Right forelimb (tissue), 1 donor: ENCODE measurements around the gene HSPG2.

Experiments used
- DNase-seq: peaks from one replicate; pipeline ENCODE4 v3.0.0-alpha.2; 2018

The HSPG2 gene

DNA sequence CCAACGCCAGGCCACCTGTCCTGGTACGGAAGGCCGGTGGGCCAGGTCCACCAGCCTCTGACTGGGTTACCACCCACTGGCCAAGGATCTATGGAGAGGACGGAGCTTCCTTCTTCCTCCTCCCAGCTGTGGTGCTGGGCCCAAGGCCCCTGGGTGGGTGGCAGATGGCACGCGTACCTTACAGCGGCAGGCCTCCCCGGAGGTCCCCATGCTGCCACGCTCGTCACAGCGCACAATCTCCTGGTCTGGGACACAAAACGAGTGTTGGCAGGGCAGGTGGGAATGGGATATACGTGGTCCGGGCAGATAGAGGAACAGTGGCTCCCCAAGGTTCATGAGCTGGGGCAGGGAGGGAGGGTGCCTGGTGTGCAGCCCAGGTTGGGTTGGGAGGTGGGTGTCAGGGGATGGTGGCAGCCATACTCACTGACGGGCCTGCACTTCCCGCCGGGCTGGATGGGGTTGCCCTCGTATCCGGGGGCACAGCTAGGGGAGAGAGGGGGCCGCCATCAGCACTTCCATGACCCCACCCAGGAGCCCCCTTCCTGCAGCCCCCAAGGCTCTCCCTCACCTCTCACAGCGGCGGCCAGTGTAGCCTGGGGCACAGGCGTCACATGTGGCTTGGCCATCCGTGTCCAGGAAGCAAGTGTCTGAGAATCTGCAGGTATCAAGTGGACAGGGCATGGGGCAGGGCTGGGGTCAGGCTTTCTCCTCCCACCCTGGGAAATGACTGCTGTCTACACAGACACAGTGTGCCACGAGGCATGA is 58.9 kb downstream of the HSPG2 start:
- no peak for DNase-seq

DNA sequence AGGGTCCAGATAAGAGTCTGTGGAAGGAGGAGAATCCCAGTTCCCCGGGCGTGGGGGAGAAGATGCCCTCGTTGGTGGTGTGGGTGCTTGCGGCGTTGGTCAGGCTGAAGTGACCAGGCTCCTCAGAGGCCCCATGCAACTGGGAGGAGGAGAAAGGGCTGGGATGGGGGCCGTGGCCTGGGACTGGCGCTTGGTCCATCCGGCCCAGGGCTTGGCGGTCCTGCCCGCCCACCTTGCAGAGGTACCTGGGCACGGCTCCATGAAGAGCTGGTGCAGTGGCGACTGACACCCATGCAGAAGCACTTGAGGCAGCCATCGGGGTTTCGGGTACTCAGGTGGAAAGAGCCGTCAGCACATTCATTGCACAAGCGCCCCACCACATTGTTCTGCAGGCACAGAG is 60.8 kb downstream of the HSPG2 start:
- DNase-seq = no peak

DNA sequence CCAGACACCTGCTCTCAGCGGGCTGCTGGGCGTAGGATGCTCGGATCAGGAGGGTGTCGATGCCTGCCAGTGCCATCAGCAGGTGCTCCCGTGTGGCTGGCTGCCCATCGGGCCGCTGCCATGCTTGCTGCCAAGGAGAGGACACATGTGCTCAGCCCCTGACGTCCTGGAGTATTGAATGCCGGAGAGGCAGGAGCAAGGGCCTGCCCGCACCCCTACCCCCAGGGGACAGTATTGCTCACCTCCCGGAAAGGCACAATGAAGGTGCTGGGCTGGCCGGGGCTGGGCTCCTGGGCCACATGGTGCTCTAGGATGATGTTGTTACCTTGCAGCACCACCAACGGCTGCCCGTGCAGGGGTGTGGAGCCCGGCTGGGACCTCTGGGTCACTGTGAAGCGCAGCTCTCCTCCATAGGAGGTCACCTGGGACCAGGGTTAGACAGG is 61.5 kb downstream of the HSPG2 start:
- no peak for DNase-seq

DNA sequence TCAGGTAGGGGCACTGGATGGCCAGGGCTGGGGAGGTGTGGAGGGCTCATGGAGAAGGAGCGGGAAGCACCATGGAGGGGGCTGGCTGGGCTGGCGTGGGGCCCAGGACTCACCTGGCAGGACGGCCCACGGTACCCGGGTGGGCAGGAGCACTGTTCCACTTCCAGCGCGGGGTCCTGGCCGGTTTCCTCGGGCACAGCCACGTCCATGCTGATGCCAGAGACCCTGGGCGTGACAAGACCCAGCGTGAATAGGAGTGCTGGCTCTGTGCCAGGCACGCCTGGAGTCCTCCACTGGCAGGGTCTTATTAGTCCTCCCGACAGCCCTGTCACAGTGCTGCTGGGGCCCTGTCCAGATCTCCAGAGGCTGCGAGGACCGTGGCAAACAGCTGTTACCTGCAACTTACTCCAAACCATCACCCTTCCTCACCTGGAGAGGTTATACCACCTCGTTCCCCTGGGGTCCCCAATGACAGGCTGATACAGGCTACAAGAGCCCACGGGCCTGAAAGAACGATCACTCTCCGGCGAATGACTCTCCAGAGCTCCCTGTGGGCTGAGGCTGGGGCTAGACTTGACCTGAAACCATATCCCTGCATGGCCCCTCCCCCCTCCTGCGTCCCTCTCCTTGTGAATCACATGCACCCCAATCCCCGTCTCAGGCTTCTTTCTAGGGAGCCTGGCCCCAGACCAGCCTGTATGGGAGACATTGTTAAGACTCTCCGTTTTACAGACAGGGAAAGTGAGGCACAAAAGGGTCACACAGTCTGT is 62.1 kb downstream of the HSPG2 start:
- DNase-seq = no peak

DNA sequence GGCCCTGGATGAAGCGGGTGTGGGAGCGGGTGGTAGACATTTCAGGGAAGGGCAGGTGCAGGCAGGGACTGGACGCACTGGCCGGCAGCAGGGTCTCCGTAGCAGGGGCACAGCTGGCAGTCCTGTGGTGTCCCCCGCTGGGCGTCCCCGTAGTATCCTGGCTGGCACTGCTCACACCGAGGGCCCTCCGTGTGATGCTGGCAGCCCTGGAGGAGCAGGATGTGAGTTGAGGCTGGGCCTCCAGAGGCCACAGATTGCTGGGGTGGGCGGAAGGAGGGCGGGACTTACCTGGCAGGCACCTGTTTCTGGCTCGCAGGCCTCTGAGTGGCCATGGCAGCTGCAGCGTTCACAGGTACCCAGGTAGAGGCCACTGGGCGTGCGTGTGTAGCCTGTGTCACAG is 62.8 kb downstream of the HSPG2 start:
- DNase-seq = no peak

DNA sequence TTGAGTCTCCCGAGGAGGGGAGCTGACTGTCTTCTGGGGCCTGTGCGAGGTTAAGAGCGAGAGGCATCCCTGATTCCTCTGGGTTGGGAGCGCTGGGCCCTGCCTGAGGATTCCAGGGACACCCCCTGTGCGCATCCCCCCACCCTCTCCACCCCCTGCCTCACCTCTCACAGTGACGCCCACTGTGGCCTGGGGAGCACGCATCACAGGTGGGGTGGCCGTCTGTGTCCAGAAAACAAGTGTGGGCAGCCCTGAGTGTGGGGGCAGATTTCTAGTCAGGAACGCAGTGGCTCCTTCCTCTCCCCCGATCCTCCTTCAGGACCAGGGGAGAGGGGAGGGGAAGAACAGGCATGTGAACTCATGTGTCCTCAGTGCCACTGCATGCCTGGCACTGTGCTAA is 63.3 kb downstream of the HSPG2 start:
- DNase-seq = no peak

DNA sequence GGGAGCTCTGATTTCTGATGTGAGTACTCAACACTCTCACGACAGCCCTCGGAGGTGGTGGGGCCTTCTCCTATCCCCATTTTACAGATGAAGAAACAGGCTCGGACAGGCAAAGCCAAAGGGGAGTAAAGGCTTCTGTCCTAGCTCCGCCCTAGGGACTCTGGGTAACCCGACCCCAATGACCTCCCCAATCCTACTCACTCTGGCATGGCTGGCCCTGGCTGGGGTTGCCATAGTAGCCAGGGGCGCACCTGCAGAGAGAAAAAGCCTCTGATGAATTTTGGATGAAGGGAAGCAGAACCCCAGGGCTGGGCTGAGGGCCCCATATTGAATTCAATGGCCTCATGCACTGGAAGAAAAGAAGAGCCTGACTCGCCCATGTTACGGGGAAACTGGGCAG is 63.9 kb downstream of the HSPG2 start:
- DNase-seq = no peak

DNA sequence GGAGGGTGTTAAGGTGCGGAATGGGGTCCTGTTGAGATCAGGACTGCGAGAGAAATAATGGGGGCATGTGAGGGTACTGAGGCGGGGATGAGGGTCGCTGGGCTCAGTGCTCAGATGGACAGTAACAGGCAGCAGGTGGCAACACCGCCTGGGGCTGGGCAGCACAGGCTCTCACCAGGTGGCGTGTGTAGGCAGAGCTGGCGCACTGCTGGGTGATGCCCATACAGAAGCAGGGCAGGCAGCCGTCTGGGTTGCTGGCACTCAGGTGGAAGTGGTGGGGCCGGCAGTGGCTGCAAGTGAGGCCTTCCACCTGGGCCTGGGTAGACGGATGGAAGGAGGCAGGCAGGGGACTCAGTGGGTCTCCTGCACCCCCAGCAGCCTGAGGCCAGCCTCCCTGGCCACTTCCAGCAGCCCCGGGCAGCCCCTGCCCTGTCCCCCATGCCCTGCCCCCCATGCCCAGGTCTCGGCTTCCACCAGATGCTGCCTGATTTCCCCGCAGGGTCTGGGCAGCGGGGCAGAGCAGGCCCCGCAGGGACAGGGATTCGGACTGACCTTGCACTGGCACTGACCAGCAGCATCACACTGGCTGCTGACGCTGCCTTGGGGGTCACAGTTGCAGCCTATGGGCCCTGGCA is 64.5 kb downstream of the HSPG2 start:
- no peak for DNase-seq

DNA sequence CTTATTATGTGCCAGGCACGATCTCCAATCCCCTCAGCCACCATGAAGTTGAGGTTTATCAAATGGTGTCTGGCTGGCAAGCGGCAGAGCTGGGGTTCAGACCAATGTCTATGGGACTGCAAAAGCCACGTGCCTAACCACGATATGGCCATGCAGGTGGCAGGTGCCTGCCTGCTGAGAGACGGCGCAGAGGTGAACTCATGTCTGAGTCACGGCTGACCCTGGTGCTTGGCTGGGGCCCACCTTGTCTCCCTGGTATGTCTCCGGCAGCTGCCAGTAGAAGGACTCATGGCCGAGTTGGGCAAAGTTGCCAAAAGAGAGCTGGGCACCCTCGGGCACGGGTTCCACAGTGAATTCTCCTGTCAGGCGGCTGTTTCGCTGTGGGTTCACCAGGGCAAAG is 65.2 kb downstream of the HSPG2 start:
- no peak for DNase-seq

DNA sequence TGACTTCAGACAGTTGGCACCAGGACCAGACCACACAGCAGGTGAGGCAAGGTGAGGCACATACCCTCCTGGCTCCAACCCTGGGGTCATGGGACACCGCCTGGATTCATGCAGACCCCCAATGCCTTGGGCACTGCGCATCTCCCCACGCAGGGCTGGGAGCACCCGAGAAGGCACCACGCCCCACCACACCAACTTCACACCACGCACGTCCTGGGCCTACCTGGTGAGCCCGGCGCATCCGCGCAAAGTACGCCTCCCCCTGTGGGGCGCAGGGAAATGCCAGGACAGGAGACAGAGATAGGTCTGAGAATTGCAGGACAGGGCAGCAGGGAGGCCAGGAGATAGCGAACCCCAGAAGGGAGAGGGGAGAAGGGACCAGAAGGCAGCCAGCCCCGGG is 66.5 kb downstream of the HSPG2 start:
- no peak for DNase-seq

DNA sequence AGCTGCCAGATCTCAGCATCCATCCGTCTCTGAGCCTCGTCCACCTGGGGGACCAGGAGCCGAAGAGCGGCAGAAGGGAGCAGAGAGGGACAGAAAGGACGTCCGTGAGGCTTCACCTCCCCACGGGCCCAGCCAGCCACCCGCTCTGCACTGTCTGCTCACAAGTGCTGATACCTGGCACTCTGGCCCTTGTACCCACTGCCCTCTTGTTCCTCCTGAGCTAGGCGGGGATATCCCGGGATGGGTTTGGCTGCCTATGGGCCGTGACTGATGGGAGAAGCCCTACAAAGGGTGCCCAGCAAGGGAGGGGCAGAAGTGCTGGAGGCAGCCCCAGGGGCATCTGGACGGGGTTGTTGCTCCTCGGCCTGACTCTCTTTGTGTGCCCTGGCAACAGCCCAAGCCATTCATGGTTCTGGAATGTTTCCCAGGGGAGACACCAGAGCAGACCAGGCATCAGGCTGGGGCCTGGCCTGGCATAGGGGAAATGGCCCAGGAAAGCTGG is 67.4 kb downstream of the HSPG2 start:
- no peak for DNase-seq

DNA sequence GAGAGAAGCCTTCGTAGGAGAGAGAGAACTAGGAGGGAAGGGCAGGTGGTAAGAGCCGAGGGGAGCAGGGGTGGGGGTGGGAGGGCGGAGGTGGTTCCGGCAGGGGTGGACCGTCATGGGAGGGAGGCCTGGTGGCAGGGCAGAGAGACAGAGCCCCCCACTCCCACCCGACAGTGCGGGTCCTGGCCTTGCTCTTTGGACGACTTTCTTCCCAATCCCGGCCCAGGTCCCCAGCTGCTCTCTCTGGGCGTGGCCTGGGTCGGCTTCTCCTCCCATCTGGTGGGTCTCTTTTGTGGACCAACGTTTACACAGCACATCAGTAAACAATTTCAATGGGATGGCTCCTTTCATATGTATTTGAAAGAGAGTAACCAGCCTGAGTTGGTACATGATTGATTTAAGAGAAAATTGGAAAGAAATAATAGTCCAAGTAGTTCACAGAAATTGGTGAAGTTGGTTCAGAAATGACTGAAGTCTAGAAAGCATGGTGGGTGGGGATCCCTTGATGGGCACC is 68.1 kb downstream of the HSPG2 start:
- DNase-seq = no peak

DNA sequence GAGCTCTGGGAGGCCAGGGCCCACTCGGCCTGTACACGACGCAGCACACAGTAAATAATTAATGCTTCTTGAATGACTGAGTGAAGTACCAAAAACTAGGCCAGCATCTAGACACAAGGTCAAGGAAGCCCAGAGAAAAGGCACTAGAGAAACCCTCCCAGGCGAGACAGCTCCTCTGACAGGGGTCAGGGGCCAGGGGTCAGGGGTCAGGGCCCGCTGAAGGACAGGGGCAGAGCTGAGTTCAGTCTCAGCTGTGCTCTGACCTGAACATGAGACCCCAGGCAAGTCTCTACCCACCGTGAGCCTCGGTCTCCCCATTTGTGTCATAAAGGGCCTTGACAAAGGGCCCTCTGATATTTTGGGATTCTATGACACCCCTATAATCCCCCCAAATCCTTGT is 68.6 kb downstream of the HSPG2 start:
- no peak for DNase-seq

DNA sequence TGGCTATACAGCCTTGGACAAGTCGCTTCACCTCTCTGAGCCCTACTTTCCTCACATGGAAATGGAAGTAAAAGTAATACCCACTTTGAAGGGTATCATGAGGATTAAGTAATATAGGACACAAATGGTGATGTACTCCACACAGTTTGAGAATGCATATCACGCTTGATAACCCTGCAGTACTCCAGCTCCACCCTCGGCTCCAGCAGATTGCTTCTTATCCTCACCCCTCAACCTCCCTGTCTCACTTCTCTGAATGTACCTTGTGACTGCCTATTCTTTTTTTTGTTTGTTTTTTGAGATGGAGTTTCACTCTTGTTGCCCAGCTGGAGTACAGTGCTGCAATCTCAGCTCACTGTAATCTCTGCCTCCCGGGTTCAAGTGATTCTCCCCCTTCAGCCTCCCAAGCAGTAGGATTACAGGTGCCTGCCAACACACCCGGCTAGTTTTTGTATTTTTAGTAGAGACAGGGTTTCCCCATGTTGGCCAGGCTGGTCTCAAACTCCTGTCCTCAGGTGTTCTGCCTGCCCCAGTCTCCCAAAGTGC is 69.6 kb downstream of the HSPG2 start:
- no peak for DNase-seq

DNA sequence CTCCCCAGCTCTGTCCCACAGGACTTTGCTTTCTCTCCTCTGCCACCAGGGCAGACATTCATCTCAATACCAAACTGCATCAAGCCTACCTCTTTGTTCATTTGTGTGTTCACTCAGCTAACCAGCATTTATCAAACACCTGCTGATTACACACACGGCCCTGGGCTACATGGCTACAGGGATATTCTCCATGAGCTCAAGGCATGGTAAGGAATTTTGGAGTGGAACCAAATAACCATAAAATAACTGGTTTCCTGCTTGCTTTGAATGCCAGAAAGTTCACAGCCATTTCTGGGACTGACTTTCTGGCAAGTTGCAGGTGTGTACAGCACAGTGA is 70.4 kb downstream of the HSPG2 start:
- DNase-seq = no peak

DNA sequence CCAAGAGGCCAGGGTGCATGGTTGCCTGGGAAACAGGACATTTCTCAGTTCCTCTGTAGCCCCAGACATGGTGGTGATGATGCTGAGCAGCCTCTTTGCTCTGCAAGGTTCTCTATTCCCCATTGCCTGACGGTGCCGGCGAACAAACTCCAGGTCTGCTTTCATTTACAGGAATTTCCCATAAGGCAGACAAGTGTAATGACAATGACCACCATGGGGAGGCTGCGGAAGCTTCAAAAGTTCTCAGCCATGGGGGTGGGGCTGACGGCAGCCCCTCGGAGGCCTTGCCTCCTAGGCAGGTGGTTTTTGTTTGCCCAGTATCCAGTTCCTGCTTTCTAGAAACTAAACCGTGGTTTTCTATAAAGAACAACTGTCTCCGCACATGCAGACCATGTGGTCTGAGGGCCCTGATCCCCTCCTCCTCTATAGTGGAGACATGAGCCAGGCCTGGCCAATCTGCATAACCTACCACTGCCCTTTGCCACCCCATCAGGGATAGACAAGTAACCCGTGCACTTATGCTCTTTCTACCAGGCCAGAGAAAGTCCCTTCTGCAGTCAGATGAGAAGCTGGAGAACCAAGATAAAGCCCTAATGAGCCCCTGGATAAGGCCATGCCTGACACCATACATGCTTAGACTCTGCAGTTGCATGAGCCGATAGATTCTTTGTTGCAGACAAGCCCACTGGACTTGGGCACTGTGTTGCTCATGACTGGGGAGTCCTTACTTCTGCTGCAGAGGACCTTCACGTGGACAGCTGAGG is 71.0 kb downstream of the HSPG2 start:
- no peak for DNase-seq

DNA sequence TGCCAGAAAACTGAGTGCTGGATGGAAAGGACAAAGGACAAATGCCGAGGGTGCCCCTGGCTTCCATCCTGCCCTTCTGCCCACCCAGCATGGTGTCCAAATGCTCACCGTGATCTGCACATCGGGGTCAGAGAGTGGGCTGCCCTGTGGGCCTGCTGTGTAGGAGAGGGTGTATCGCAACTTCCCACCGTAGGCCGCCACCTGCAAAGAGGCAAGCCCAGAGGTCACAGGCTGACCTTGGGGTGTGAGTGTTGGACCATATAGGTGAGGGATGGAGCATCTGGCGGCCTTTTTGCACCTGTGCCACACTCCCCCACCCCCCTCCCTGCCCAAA is 71.5 kb downstream of the HSPG2 start:
- no peak for DNase-seq

DNA sequence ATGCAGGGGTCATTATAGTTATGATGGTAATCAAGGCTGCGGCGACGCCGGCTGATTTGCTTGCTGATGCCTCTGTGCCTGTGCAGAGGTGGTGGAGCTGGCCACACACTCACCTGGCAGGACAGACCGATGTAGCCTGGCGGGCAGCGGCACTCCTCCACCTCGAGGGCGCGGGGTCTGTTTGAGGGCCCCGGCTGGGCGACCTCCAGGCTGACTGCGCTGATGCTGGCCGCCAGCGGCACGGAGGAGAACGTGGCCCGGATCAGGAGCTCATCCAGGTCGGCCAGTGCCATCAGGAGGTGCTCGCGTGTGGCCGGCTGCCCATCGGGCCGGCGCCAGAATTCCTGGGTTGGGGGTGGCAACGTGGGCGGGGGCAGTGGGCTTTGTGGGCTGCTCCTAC is 72.4 kb downstream of the HSPG2 start:
- no peak for DNase-seq

DNA sequence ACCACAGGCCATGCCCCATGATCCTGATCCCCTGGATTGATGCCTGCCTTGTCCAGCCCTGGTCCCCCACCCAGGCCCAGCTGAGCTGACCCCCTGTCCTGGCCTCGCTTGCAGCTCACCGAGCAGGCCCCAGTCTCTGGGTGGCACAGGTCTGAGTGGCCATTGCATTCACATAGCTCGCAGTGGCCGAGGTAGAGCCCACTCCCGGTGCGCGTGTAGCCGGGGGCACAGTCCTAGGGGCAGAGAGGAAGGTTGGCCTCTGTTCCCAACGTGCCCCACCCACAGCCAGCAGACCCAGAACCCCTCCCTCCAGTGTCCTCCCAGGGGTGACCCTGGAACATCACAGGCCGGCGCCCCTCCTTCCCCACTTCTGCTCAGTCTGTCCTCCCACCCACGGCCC is 73.1 kb downstream of the HSPG2 start:
- no peak for DNase-seq

DNA sequence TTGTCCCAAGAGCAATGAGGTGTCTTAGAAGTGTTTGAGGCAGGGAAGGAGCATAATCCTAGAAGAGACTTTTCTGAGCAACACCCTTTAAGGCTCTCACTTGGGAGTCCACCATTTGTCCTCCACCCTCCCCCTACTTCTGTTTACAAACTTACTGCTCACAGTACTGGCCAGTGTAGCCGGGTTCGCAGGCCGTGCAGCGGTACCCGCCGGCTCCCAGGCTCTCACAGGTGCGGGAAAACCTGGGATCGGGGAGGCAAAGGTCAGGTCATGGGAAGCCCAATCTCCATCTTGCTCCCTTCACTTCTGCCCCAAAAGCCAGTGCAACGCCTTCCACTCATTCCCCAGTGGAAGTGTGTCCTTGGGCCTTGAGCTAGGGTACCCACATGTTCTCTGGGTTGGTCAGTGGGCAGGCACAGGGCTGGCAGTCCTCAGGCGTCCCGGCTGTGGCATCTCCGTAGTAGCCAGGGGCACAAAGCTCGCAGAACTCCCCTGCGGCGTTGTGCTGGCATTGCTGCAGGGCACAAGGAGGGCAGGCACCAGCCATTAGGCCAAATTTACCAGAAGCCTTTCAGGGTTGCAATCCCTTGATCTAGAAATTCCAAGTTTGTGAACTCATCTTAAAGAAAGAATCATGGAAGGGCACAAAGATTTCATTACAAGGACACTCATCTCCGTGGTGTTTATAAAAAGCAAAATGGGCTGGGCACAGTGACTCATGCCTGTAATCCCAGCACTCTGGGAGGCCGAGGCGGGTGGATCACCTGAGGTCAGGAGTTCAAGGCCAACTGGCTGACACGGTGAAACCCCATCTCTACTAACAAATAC is 75.3 kb downstream of the HSPG2 start:
- no peak for DNase-seq

DNA sequence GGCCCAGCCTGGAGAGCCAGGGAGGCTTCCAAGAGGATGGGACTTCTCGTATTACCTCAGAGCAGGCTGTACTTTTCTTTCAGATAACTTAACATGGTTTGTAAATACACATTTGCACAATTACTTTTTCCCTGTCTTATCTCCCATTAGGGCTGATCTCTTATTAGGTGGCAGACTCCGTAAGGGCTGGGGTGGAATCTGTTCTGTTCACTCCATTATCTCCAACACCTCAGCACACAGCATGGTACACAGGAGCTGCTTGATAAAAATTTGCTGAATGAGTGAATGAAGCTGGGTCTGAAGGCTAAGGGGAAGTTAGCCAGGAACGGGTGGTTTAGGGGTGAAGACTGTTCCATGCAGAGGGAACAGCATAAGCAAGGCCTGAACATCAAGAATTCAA is 76.1 kb downstream of the HSPG2 start:
- no peak for DNase-seq

DNA sequence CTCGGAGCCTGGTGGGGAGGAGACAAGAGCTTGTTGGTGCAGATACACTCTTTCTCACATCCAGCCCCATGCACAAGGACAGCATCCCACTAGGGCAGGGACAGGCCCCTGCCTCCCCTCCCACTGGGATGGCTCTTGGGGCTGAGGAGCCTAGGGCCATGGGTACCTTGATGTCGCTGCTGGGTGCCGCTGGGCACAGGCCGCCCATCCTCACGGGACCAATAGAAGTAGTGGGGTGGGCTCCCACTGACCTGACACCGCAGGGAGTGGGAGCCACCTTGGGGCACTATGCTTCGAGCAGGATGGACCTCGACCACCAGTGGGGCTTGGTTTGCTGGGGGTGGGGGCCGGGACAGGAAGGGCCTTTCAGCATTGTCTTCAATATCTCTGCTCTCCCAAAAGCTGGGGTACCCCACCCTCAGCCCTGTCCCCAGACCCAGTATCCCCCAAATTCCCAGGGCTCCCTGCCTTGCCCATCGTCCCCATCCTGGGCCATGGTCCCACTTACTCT is 77.4 kb downstream of the HSPG2 start:
- no peak for DNase-seq
